GM12878 (cell line): ENCODE results near the gene CMTM1. TPM values are rescaled to one million over a fixed set of nuclear protein-coding genes. Genes with fewer than 3 reads are reported as not detected.

Experiments used
- ATAC-seq: fragments of 200-7000 bp; cut with Tn5 transposase; 3 replicates; pipeline ENCODE4 v1.9.1; 2020; ENCODE audit warnings: mild to moderate bottlenecking, moderate library complexity
- BruUV-seq: library from RNA; stranded (reverse); fragments of 400-500 nt; replicated peaks from 2 replicates; lab custom pipeline; 2021; lab: Mats Ljungman, UMichigan
- CTCF ChIA-PET: fragments of 300-600 bp; sonication (Branson Sonifier 250); formaldehyde crosslinking; extraction: SDS; loops from one replicate; lab custom pipeline; 2021; ENCODE audit warnings: inconsistent platforms; lab: Yijun Ruan, JAX
- POLR2A ChIA-PET: fragments of 350-600 bp; formaldehyde crosslinking; extraction: SDS; loops from one replicate; lab custom pipeline; 2021; ENCODE audit warnings: inconsistent platforms; lab: Charles Lee
- RAD21 ChIA-PET: fragments of 300-600 bp; sonication (Branson Sonifier 250); formaldehyde crosslinking; loops from one replicate; lab custom pipeline; 2023; ENCODE audit warnings: antibody characterized with exemption; ENCODE audit not compliant: unreplicated experiment; lab: Charles Lee
- SMC1A ChIA-PET: fragments of 300-600 bp; sonication (Branson Sonifier 250); formaldehyde crosslinking; loops from one replicate; lab custom pipeline; 2023; ENCODE audit not compliant: unreplicated experiment, uncharacterized antibody; lab: Charles Lee
- DNase-seq: peaks from one replicate; pipeline ENCODE4 v3.0.0-alpha.2; 2011; ENCODE audit warnings: low read depth, low spot score
- FAIRE-seq: peaks from 3 replicates; lab custom pipeline; 2011; peaks lifted over from hg19 to GRCh38; lab: Jason Lieb, UNC
- H2AFZ ChIP-seq: 2 replicates; pipeline ENCODE4 v1.6.0; 2011; ENCODE audit warnings: low read depth, low read length, control low read depth; ENCODE audit not compliant: control insufficient read depth
- H3K27ac ChIP-seq: 2 replicates; pipeline ENCODE4 v1.5.1; 2011; ENCODE audit warnings: control low read depth; ENCODE audit not compliant: control insufficient read depth, insufficient read depth
- H3K27me3 ChIP-seq, 2 experiments: replicated peaks in 1 of 2; 2 replicates each; pipeline versions ENCODE4 v1.6.0 to v1.6.1; 2011; ENCODE audit warnings: low read length in 1 of 2; ENCODE audit not compliant: control insufficient read depth in 2 of 2, insufficient read depth in 2 of 2
- H3K36me3 ChIP-seq, 2 experiments: 2 replicates each; pipeline ENCODE4 v1.5.1; 2011; ENCODE audit warnings: low read length in 1 of 2; ENCODE audit not compliant: control insufficient read depth in 2 of 2, insufficient read depth in 2 of 2
- H3K4me1 ChIP-seq: 2 replicates; pipeline ENCODE4 v1.6.1; 2011; ENCODE audit warnings: mild to moderate bottlenecking, low read length, moderate library complexity, mixed read lengths; ENCODE audit not compliant: control insufficient read depth, insufficient read depth
- H3K4me2 ChIP-seq: 2 replicates; pipeline ENCODE4 v1.6.0; 2011; ENCODE audit warnings: control low read depth; ENCODE audit not compliant: control insufficient read depth, insufficient read depth
- H3K4me3 ChIP-seq: fragments of 200-600 bp; sonication (generic); 2 replicates; pipeline ENCODE4 v1.5.1; 2016
- H3K79me2 ChIP-seq: 2 replicates; pipeline ENCODE4 v1.6.0; 2011; ENCODE audit warnings: low read length; ENCODE audit not compliant: control insufficient read depth, insufficient read depth
- H3K9ac ChIP-seq: 2 replicates; pipeline ENCODE4 v1.8.0; 2011; ENCODE audit warnings: low read length, control low read depth, mixed read lengths; ENCODE audit not compliant: control insufficient read depth, insufficient read depth
- H3K9me3 ChIP-seq: replicated peaks from 3 replicates; pipeline ENCODE4 v1.5.1; 2011; ENCODE audit warnings: mild to moderate bottlenecking, low read length; ENCODE audit not compliant: control insufficient read depth, insufficient read depth
- H4K20me1 ChIP-seq: 2 replicates; pipeline ENCODE4 v1.6.0; 2011; ENCODE audit not compliant: control insufficient read depth, insufficient read depth
- ATF7 ChIP-seq: fragments of 450-650 bp; IDR thresholded peaks from 2 replicates; pipeline ENCODE4 v1.6.1; 2016; ENCODE audit warnings: low read depth, mild to moderate bottlenecking
- CHD4 ChIP-seq: fragments of 200-600 bp; sonication (generic); IDR thresholded peaks from 2 replicates; pipeline ENCODE4 v1.6.1; 2016; ENCODE audit warnings: mild to moderate bottlenecking
- CREB1 ChIP-seq: IDR thresholded peaks from 2 replicates; pipeline ENCODE4 v1.6.1; 2012; ENCODE audit warnings: low read depth, mild to moderate bottlenecking, inconsistent platforms
- EP300 ChIP-seq, 2 experiments: fragments of 150-350 bp in 1 of 2; IDR thresholded peaks; 2 replicates each; pipeline ENCODE4 v1.6.1; 2011 to 2012; ENCODE audit warnings: low read depth in 2 of 2, low read length in 2 of 2, borderline replicate concordance in 1 of 2, improper control_type of control experiment in 1 of 2, inconsistent platforms in 1 of 2; ENCODE audit not compliant: control insufficient read depth in 1 of 2
- IKZF1 ChIP-seq: fragments of 450-650 bp; conservative IDR thresholded peaks from 2 replicates; pipeline ENCODE4 v1.6.1; 2017; ENCODE audit warnings: antibody characterized with exemption, mild to moderate bottlenecking
- JUNB ChIP-seq: IDR thresholded peaks from 2 replicates; pipeline ENCODE4 v1.6.1; 2016; ENCODE audit warnings: antibody characterized with exemption, mild to moderate bottlenecking
- MEF2A ChIP-seq: IDR thresholded peaks from 2 replicates; pipeline ENCODE4 v1.6.1; 2011; ENCODE audit warnings: low read depth, mild to moderate bottlenecking, low read length, moderate library complexity; ENCODE audit not compliant: insufficient read depth
- NFIC ChIP-seq: IDR thresholded peaks from 2 replicates; pipeline ENCODE4 v1.6.1; 2012; ENCODE audit warnings: low read depth, mild to moderate bottlenecking, inconsistent platforms, low read length, moderate library complexity
- RB1 ChIP-seq: fragments of 450-650 bp; formaldehyde crosslinking; IDR thresholded peaks from 2 replicates; pipeline ENCODE4 v1.6.1; 2017; ENCODE audit warnings: mild to moderate bottlenecking, borderline replicate concordance
- WGBS: methylation state at CpG from one replicate; pipeline ENCODE4 v1.1.6; 2016; ENCODE audit warnings: low lambda C conversion rate; ENCODE audit not compliant: insufficient replicate concordance, insufficient coverage; ENCODE audit errors: missing lambda C conversion rate; 5-methylcytosine and 5-hydroxymethylcytosine counted together
- in situ Hi-C: fragments of 300-500 bp; cut with MboI; formaldehyde crosslinking; loops from 9 replicates; pipeline ENCODE4 v1.14.3; 2018; ENCODE audit warnings: mixed read lengths
- intact Hi-C: fragments of 100-400 bp; cut with micrococcal nuclease; formaldehyde crosslinking; loops from one replicate; pipeline ENCODE4 v1.14.2; 2022; ENCODE audit not compliant: unreplicated experiment
- polyA plus RNA-seq, 11 experiments: library from polyadenylated mRNA; depleted of rRNA in 4 of 11; unstranded in 6 of 11; stranded (reverse) in 5 of 11; fragments of >200 nt; fragmentation: Nextera tagmentation in 4 of 11; fragmentation: Illumina TruSeq in 1 of 11; extraction: Ambion mirVana in 4 of 11; extraction: Trizol in 1 of 11; gene quantifications; 1 replicate in 1 of 11; 2 replicates in 10 of 11; pipeline versions ENCODE4 v1.2.1 to v1.2.3, GENCODE V29; 2011 to 2016; ENCODE audit warnings: inconsistent platforms in 2 of 11, missing spikeins in 2 of 11, low read depth in 1 of 11
- total RNA-seq, 4 experiments: library from RNA; depleted of rRNA in 3 of 4; stranded (reverse); fragments of >200 nt in 3 of 4; fragmentation: Illumina TruSeq in 1 of 4; extraction: Trizol in 1 of 4; gene quantifications; 2 replicates each; pipeline versions ENCODE4 v1.2.1 to v1.2.3, GENCODE V29; 2013 to 2021
- TF ChIP-seq, protein P1 (sequence below): fragments of 450-650 bp; IDR thresholded peaks from 2 replicates; pipeline ENCODE4 v1.6.1; 2017; ENCODE audit warnings: mild to moderate bottlenecking, moderate library complexity

Gene CMTM1
- total and polyA plus RNA-seq, 10 of the 15 experiments (the other 5 are each of a cell fraction or from before 2014, with no cell fraction given) = 0.09 to 3.0 (median 1.4) TPM; not detected in 2

DNA sequence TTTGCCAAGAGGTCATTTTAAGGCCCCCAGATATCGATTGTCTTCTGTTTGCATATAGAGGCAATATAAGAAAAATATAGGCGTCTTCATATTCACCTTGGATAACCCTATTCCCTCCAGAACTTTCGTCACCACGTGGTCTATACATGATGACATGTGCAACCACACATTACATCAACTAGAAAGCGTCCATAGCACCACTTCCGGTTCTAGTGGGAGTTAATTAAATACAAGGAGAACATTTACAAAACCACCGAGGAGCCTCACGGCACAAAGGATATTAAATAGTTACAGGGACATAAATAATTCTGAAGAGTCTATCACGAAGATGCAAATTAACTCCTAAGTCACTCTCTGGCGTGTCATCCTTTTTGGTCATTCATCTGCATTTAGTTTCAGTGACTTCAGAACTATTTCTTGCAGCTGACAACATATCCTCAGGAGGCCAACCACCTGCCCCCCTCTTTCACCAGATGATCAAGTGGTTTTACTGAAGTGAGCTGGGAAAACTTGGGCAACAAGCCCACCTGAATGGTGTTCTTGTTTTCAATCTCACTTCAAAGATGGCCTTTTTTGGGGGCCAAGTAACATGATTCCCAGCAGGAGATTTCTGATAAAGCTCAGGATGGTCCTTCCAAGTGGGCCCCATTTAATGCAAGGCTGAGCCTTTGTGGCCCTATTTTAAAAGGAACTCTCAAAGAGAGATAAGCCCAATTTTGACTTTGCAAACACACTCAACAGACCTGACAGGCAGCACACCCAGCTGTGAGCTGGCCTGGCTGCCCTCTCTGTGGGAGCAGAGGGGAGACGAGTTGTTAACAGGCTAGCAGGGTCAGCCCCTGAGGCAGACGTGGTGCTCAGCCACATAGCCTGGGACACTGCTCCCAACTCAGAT lies 53.5 kb downstream of the CMTM1 start:
- Histone ChIP-seq H2AFZ (no peak overlapping the region), H3K9me3 (no peaks in the 10 kb centered on the region), H3K27ac (no peak overlapping the region), H3K4me3 (no peak overlapping the region), H3K79me2 (no peaks in the 10 kb centered on the region), H3K9ac (no peak overlapping the region)
- RAD21 ChIA-PET = interaction anchor here (0.5 kb wide), 2 partner anchors 43 to 408 kb away, joined by 3 read pairs; no protein-coding TSS in a partner anchor
- DNase-seq (no peak), FAIRE-seq (no peak)
- SMC1A ChIA-PET = interaction anchor here (0.6 to 1.1 kb wide), 3 partner anchors 11 to 56 kb away, joined by 3 read pairs; no protein-coding TSS in a partner anchor
- POLR2A ChIA-PET = no interaction called here
- TF ChIP-seq ATF7 (peak; percentile 69), MEF2A (peak; percentile 34; the same call in 1 of the 2 replicates), JUNB (0 out of 2 replicates have a peak, but pooled peaks have one; percentile 30), IKZF1 (0 out of 2 replicates have a peak, but pooled peaks have one; percentile 26), CHD4 (no peak), EP300 (IDR thresholded peaks at IDR 0.05; ENCODE audit: borderline replicate concordance in 1 of 2, control insufficient read depth in 1 of 2, low read depth in 2 of 2, low read length in 2 of 2) (0 out of 4 replicates have a peak, but pooled peaks of 1 of the 2 experiments have one; percentile 15), NFIC (no peak), CREB1 (peak; percentile 51; the same call in 1 of the 2 replicates), RB1 (no peak)
- TF ChIP-seq, protein P1, sequence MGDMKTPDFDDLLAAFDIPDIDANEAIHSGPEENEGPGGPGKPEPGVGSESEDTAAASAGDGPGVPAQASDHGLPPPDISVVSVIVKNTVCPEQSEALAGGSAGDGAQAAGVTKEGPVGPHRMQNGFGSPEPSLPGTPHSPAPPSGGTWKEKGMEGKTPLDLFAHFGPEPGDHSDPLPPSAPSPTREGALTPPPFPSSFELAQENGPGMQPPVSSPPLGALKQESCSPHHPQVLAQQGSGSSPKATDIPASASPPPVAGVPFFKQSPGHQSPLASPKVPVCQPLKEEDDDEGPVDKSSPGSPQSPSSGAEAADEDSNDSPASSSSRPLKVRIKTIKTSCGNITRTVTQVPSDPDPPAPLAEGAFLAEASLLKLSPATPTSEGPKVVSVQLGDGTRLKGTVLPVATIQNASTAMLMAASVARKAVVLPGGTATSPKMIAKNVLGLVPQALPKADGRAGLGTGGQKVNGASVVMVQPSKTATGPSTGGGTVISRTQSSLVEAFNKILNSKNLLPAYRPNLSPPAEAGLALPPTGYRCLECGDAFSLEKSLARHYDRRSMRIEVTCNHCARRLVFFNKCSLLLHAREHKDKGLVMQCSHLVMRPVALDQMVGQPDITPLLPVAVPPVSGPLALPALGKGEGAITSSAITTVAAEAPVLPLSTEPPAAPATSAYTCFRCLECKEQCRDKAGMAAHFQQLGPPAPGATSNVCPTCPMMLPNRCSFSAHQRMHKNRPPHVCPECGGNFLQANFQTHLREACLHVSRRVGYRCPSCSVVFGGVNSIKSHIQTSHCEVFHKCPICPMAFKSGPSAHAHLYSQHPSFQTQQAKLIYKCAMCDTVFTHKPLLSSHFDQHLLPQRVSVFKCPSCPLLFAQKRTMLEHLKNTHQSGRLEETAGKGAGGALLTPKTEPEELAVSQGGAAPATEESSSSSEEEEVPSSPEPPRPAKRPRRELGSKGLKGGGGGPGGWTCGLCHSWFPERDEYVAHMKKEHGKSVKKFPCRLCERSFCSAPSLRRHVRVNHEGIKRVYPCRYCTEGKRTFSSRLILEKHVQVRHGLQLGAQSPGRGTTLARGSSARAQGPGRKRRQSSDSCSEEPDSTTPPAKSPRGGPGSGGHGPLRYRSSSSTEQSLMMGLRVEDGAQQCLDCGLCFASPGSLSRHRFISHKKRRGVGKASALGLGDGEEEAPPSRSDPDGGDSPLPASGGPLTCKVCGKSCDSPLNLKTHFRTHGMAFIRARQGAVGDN = no peak
- TF ChIP-seq, all 136 proteins: peak for 6
- Histone ChIP-seq H4K20me1 (no peaks in the 10 kb centered on the region), H3K4me1 (no peaks in the 10 kb centered on the region), H3K27me3 (peaks cover 0 to 4% of the 10 kb centered on the region in 2 experiments; a peak in 2 of 4 replicates), H3K36me3 (no peaks in the 10 kb centered on the region), H3K4me2 (no peak overlapping the region)
- intact Hi-C loops (no loop called here), in situ Hi-C loops (no loop called here)
- CTCF ChIA-PET = interaction anchor here (1.2 to 4.6 kb wide), 4 partner anchors 12 to 213 kb away, joined by 3 to 32 read pairs (median 3); partner anchors contain the start of gene CMTM3
- 9% methylated on average over 12 of the region's 12 CpGs for WGBS
- BruUV-seq = no TSS peak
- ATAC-seq = peak; percentile 65
